B cell (primary cell): ENCODE results near the gene ADH1A.
"Not testable (repeated sequence)": the region's sequence is repeated elsewhere in the genome, so short reads cannot be mapped to it uniquely, and the experiment has no call there.

Experiments
- EZH2 ChIP-seq: IDR thresholded peaks from 2 replicates; pipeline ENCODE4 v1.6.1; 2012; ENCODE audit warnings: borderline replicate concordance, low read depth, mild to moderate bottlenecking, moderate library complexity, low read length; ENCODE audit not compliant: insufficient read depth, poor library complexity, severe bottlenecking
- TF ChIP-seq, protein P1 (sequence below): fragments of 200-600 bp; IDR thresholded peaks from one replicate; pipeline ENCODE4 v1.8.0; 2022; ENCODE audit warnings: antibody characterized with exemption, mild to moderate bottlenecking

DNA sequence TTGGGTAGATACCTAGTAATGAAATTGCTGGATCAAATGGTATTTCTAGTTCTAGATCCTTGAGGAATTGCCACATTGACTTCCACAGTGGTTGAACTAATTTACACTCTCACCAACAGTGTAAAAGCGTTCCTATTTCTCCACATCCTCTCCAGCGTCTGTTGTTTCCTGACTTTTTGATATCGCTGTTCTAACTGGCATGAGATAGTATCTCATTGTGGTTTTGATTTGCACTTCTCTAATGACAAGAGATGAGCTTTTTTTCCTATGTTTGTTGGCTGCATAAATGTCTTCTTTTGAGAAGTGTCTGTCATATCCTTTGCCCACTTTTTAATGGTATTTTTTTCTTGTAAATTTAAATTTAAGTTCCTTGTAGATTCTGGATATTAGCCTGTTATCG is 63.1 kb downstream of the ADH1A start:
- TF ChIP-seq, protein P1, sequence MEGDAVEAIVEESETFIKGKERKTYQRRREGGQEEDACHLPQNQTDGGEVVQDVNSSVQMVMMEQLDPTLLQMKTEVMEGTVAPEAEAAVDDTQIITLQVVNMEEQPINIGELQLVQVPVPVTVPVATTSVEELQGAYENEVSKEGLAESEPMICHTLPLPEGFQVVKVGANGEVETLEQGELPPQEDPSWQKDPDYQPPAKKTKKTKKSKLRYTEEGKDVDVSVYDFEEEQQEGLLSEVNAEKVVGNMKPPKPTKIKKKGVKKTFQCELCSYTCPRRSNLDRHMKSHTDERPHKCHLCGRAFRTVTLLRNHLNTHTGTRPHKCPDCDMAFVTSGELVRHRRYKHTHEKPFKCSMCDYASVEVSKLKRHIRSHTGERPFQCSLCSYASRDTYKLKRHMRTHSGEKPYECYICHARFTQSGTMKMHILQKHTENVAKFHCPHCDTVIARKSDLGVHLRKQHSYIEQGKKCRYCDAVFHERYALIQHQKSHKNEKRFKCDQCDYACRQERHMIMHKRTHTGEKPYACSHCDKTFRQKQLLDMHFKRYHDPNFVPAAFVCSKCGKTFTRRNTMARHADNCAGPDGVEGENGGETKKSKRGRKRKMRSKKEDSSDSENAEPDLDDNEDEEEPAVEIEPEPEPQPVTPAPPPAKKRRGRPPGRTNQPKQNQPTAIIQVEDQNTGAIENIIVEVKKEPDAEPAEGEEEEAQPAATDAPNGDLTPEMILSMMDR = not testable (repeated sequence)
- TF ChIP-seq EZH2 = not testable (repeated sequence)
